NCI-H1105 (cell line): ENCODE results near the gene ARID4A.
"Not testable (repeated sequence)": the region's sequence is repeated elsewhere in the genome, so short reads cannot be mapped to it uniquely, and the experiment has no call there.

Experiments used
- DNase-seq: peaks from one replicate; lab custom pipeline; 2025; lab: John Stamatoyannopoulos, UW

The ARID4A gene

GRCh38 chr14:58298477-58299400 lies at the start of gene ARID4A:
TSS of gene ARID4A (plus strand) at chr14:58298555. CDS start at chr14:58299855, 1,300 bp downstream.
- no peak for DNase-seq

GRCh38 chr14:58249611-58250010 lies 48.7 kb upstream of the ARID4A start:
- no peak for DNase-seq

GRCh38 chr14:58258156-58258555 lies 40.2 kb upstream of the ARID4A start:
- no peak for DNase-seq

- not testable (repeated sequence) for DNase-seq
These were observed 36.4 kb upstream of the ARID4A start for GRCh38 chr14:58262005-58262404.

- no peak for DNase-seq
These were observed 33.0 kb upstream of the ARID4A start for GRCh38 chr14:58265401-58265800.

- DNase-seq = no peak
These were observed 27.7 kb upstream of the ARID4A start for GRCh38 chr14:58270628-58271027.

- no peak for DNase-seq
These were observed 25.6 kb upstream of the ARID4A start for GRCh38 chr14:58272588-58273372.

GRCh38 chr14:58274881-58275280 lies 23.5 kb upstream of the ARID4A start:
- no peak for DNase-seq

- DNase-seq = no peak
These were observed 22.7 kb upstream of the ARID4A start for GRCh38 chr14:58275527-58276190.

GRCh38 chr14:58276208-58276607 lies 22.1 kb upstream of the ARID4A start:
- DNase-seq = no peak

- no peak for DNase-seq
These were observed 20.2 kb upstream of the ARID4A start for GRCh38 chr14:58278177-58278576.

GRCh38 chr14:58280954-58281787 lies 17.2 kb upstream of the ARID4A start:
- no peak for DNase-seq

GRCh38 chr14:58281969-58282368 lies 16.4 kb upstream of the ARID4A start:
- DNase-seq = no peak

- no peak for DNase-seq
These were observed 15.3 kb upstream of the ARID4A start for GRCh38 chr14:58282925-58283593.

- no peak for DNase-seq
These were observed 14.6 kb upstream of the ARID4A start for GRCh38 chr14:58283730-58284129.

- no peak for DNase-seq
These were observed 13.2 kb upstream of the ARID4A start for GRCh38 chr14:58285132-58285531.

- DNase-seq = no peak
These were observed 10.7 kb upstream of the ARID4A start for GRCh38 chr14:58287607-58288042.

GRCh38 chr14:58288106-58288792 lies 10.1 kb upstream of the ARID4A start:
- DNase-seq = no peak

- no peak for DNase-seq
These were observed 6.7 kb upstream of the ARID4A start for GRCh38 chr14:58291646-58292045.

GRCh38 chr14:58292187-58292586 lies 6.2 kb upstream of the ARID4A start:
- DNase-seq = no peak
